ENCODE measurements around the gene CDC25B.

DNA sequence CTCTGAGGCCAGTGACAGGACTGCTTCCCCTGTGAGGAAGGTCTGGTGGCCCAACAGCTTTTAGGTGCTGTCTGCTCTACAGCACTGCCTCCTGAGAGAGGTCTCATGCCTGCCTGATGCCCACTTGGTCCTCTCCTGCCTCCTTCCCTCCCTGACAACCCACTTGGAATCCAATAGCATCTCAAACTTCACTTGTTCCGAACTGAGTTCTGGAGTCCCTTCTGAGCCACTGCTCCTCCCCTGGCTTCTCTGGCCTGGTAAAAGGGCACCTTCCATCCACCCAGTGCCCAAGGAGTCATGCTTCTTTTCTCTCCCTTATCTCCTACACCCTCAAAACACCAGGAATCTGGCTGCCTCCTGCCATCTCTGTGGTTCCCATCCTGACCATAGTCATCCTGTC lies 52.5 kb downstream of the CDC25B start:
- TF ChIP-seq, protein P1, sequence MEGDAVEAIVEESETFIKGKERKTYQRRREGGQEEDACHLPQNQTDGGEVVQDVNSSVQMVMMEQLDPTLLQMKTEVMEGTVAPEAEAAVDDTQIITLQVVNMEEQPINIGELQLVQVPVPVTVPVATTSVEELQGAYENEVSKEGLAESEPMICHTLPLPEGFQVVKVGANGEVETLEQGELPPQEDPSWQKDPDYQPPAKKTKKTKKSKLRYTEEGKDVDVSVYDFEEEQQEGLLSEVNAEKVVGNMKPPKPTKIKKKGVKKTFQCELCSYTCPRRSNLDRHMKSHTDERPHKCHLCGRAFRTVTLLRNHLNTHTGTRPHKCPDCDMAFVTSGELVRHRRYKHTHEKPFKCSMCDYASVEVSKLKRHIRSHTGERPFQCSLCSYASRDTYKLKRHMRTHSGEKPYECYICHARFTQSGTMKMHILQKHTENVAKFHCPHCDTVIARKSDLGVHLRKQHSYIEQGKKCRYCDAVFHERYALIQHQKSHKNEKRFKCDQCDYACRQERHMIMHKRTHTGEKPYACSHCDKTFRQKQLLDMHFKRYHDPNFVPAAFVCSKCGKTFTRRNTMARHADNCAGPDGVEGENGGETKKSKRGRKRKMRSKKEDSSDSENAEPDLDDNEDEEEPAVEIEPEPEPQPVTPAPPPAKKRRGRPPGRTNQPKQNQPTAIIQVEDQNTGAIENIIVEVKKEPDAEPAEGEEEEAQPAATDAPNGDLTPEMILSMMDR (conservative IDR thresholded peaks at IDR 0.05): no peak
- TF ChIP-seq ZFX (IDR thresholded peaks at IDR 0.05): no peak
